A673 (cell line): ENCODE measurements around the gene GET3. TPM values are rescaled to one million over a fixed set of nuclear protein-coding genes. Genes with fewer than 3 reads are reported as not detected.

ENCODE experiments used
- BruUV-seq: library from RNA; stranded (reverse); fragments of 400-500 nt; replicated peaks from 2 replicates; lab custom pipeline; 2021; lab: Mats Ljungman, UMichigan
- CTCF ChIA-PET: fragments of 300-600 bp; sonication (Branson Sonifier 250); formaldehyde crosslinking; loops from one replicate; lab custom pipeline; 2022; ENCODE audit warnings: antibody characterized with exemption; lab: Charles Lee
- POLR2A ChIA-PET: fragments of 300-600 bp; sonication (Branson Sonifier 250); formaldehyde crosslinking; loops from one replicate; lab custom pipeline; 2022; ENCODE audit warnings: antibody characterized with exemption; ENCODE audit not compliant: low non-redundant PET; lab: Charles Lee
- DNase-seq: peaks from one replicate; pipeline ENCODE4 v3.0.0-alpha.2; 2015; ENCODE audit warnings: low spot score
- H3K27ac ChIP-seq: fragments of 200-600 bp; sonication (generic); 2 replicates; pipeline ENCODE4 v1.5.1; 2016; ENCODE audit warnings: mixed run types, low read depth, mild to moderate bottlenecking, mixed read lengths, antibody characterized with exemption, low read length; ENCODE audit not compliant: poor library complexity, severe bottlenecking
- H3K27me3 ChIP-seq: fragments of 200-600 bp; sonication (generic); replicated peaks from 2 replicates; pipeline ENCODE4 v1.6.1; 2017; ENCODE audit warnings: mixed run types, low read depth, mild to moderate bottlenecking, mixed read lengths, antibody characterized with exemption, low read length; ENCODE audit not compliant: insufficient read depth, poor library complexity
- H3K36me3 ChIP-seq: fragments of 200-600 bp; sonication (generic); 2 replicates; pipeline ENCODE4 v1.6.1; 2016; ENCODE audit warnings: mixed run types, mild to moderate bottlenecking, mixed read lengths, antibody characterized with exemption, low read length; ENCODE audit not compliant: insufficient read depth, poor library complexity, severe bottlenecking
- H3K4me1 ChIP-seq: fragments of 200-600 bp; sonication (generic); 2 replicates; pipeline ENCODE4 v1.6.1; 2017; ENCODE audit warnings: mixed run types, mild to moderate bottlenecking, mixed read lengths, antibody characterized with exemption, low read length; ENCODE audit not compliant: insufficient read depth, poor library complexity, severe bottlenecking
- H3K4me3 ChIP-seq: fragments of 200-600 bp; sonication (generic); 2 replicates; pipeline ENCODE4 v1.5.1; 2016; ENCODE audit warnings: low read depth, mixed run types, mild to moderate bottlenecking, mixed read lengths, low read length; ENCODE audit not compliant: poor library complexity, severe bottlenecking
- H3K9me3 ChIP-seq: fragments of 200-600 bp; sonication (generic); 2 replicates; pipeline ENCODE4 v1.6.1; 2016; ENCODE audit warnings: mixed run types, low read depth, mild to moderate bottlenecking, mixed read lengths, antibody characterized with exemption, low read length; ENCODE audit not compliant: poor library complexity, severe bottlenecking
- CTCF ChIP-seq: fragments of 300-800, 200-600 bp; sonication (generic); conservative IDR thresholded peaks from 2 replicates; pipeline ENCODE4 v1.5.1; 2017; ENCODE audit warnings: low read depth, mild to moderate bottlenecking, antibody characterized with exemption, low read length, moderate library complexity, mixed read lengths
- EZH2 ChIP-seq: fragments of 200-600 bp; sonication (generic); IDR thresholded peaks from 2 replicates; pipeline ENCODE4 v1.6.1; 2017; ENCODE audit warnings: borderline replicate concordance, low read depth, mild to moderate bottlenecking, mixed read lengths, antibody characterized with exemption, low read length; ENCODE audit not compliant: poor library complexity, severe bottlenecking
- intact Hi-C: fragments of 100-400 bp; cut with micrococcal nuclease; formaldehyde crosslinking; loops from one replicate; pipeline ENCODE4 v1.10.0; 2022; ENCODE audit not compliant: unreplicated experiment
- total RNA-seq: library from RNA; stranded (reverse); gene quantifications from 2 replicates; pipeline ENCODE4 v1.2.3, GENCODE V29; 2021

Gene GET3
- total RNA-seq, 1 experiment from 2014 or later, result 91.7 TPM

- Histone ChIP-seq H3K4me3 (no peak overlapping the region), H3K4me1 (no peaks in the 10 kb centered on the region), H3K9me3 (no peaks in the 10 kb centered on the region), H3K36me3 (no peaks in the 10 kb centered on the region), H3K27ac (no peak overlapping the region), H3K27me3 (no peaks in the 10 kb centered on the region)
- BruUV-seq, result no TSS peak
- TF ChIP-seq CTCF (no peak), EZH2 (no peak)
- ChIA-PET POLR2A (no interaction called here), CTCF (no interaction called here)
- intact Hi-C loops, result no loop called here
- DNase-seq, result no peak
These were observed 47.6 kb upstream of the GET3 start for GRCh38 chr19:12689581-12690216.

- ChIA-PET POLR2A (no interaction called here), CTCF (no interaction called here)
- Histone ChIP-seq H3K9me3 (no peaks in the 10 kb centered on the region), H3K4me1 (peaks cover 11% of the 10 kb centered on the region), H3K4me3 (no peak overlapping the region), H3K36me3 (no peaks in the 10 kb centered on the region), H3K27ac (no peak overlapping the region), H3K27me3 (no peaks in the 10 kb centered on the region)
- no peak for DNase-seq
- no peak for TF ChIP-seq EZH2
- no peak for TF ChIP-seq CTCF
- intact Hi-C loops, result no loop called here
- BruUV-seq, result no TSS peak
These were observed 44.3 kb upstream of the GET3 start for GRCh38 chr19:12692960-12693359.

- intact Hi-C loops, result no loop called here
- H3K27ac ChIP-seq, result no peak overlapping the region
- BruUV-seq, result TSS peak; percentile 17
- no peaks in the 10 kb centered on the region for H3K9me3 ChIP-seq
- peaks cover 6% of the 10 kb centered on the region for H3K36me3 ChIP-seq
- DNase-seq, result no peak
- no peaks in the 10 kb centered on the region for H3K27me3 ChIP-seq
- TF ChIP-seq CTCF (no peak), EZH2 (no peak)
- H3K4me1 ChIP-seq, result peaks cover 11% of the 10 kb centered on the region
- no peak overlapping the region for H3K4me3 ChIP-seq
- ChIA-PET CTCF (interaction anchor here (0.6 kb wide), 1 partner anchor 191 kb away, joined by 3 read pairs; no protein-coding TSS in a partner anchor), POLR2A (interaction anchor here (0.6 kb wide), 1 partner anchor 14 kb away, joined by 3 read pairs; no protein-coding TSS in a partner anchor)
These were observed 42.7 kb upstream of the GET3 start for GRCh38 chr19:12694641-12695040.
